Epithelial cell of proximal tubule (primary cell): ENCODE measurements around the gene GMFB. TPM values are rescaled to one million over a fixed set of nuclear protein-coding genes. Genes with fewer than 3 reads are reported as not detected.

Experiments
- DNase-seq: peaks from one replicate; pipeline ENCODE4 v3.0.0-alpha.2; 2011; ENCODE audit warnings: low read depth
- H3K4me3 ChIP-seq: 2 replicates; pipeline ENCODE4 v1.5.1; 2011; ENCODE audit warnings: low read depth, mild to moderate bottlenecking, low read length
- CTCF ChIP-seq: conservative IDR thresholded peaks from 2 replicates; pipeline ENCODE4 v1.5.1; 2012; ENCODE audit warnings: low read depth, mild to moderate bottlenecking, low read length
- total RNA-seq: library from RNA; depleted of rRNA; stranded (reverse); fragments of >200 nt; gene quantifications from 2 replicates; pipeline ENCODE4 v1.2.3, GENCODE V29; 2015

The GMFB gene
- total RNA-seq, 1 donor from 2014 or later: 93.1 TPM

GRCh38 chr14:54453252-54453651 lies 35.5 kb downstream of the GMFB start:
- DNase-seq: no peak
- TF ChIP-seq CTCF: no peak
- H3K4me3 ChIP-seq: no peak overlapping the region

DNA sequence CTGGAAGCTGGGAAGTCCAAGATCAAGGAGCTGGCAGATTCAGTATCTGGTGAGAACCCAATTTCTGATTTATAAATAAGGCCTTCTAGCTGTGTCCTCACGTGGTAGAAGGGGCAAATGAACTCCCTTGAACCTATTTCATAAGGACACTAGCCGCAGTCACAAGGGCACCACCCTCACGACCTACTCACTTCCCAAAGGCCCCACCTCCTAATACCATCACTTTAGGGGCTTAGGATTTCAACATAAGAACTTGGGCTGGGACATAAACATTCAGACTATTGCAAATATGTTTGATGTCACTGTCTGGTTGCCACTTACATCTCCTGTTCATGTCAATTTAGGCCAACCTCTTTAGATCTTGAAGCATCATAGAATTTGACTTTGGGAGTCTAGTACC lies 36.8 kb downstream of the GMFB start:
- no peak overlapping the region for H3K4me3 ChIP-seq
- no peak for TF ChIP-seq CTCF
- no peak for DNase-seq

GRCh38 chr14:54451121-54451601 lies 37.6 kb downstream of the GMFB start:
- TF ChIP-seq CTCF: no peak
- H3K4me3 ChIP-seq: no peak overlapping the region
- no peak for DNase-seq

DNA sequence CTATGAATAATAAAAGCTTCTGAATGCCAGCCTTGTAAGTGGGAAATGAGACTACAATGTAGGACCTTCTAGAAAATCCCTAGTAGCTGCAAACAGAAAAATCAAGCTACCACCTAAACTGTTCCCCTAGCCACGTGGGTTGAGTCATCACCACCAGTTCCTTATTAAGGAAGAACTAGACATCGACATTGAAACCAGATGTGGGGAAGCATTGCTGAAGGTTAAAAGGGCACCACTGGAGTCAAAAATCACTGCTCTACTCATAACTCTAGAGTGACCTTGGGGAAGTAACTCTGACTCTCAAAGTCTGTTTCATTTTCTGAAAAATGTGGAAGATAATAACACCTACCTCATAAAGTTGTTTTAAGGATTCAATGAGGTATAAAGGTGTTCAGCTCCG lies 38.2 kb downstream of the GMFB start:
- DNase-seq: no peak
- no peak for TF ChIP-seq CTCF
- H3K4me3 ChIP-seq: no peak overlapping the region

GRCh38 chr14:54447231-54447692 lies 41.5 kb downstream of the GMFB start:
- TF ChIP-seq CTCF: no peak
- no peak for DNase-seq
- no peak overlapping the region for H3K4me3 ChIP-seq

DNA sequence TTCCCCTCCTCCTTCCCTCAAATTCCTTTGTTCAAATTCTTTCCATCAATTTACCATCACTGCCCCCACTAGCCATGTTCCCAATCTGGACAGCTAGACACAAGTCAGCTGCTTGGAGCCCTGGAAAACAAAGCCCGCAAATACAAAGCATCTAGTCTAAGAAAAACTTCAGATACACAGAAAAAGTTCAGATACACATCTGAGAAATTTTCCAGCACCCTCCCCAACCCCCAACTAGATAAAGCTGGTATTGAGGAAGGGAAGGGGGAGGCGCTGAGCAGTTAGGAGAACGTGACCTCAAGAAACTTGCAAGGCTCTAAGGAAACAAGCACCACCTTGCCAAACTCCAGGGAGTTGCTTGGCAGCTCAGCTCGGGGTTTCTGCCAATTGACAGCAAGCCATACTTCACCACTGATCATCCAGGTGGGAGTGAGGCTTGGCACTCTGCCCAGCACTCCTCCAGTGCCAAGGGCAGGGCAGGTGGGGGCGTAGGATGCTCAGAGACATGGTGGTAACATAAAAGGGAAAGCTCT lies 42.6 kb downstream of the GMFB start:
- TF ChIP-seq CTCF: no peak
- no peak overlapping the region for H3K4me3 ChIP-seq
- no peak for DNase-seq

DNA sequence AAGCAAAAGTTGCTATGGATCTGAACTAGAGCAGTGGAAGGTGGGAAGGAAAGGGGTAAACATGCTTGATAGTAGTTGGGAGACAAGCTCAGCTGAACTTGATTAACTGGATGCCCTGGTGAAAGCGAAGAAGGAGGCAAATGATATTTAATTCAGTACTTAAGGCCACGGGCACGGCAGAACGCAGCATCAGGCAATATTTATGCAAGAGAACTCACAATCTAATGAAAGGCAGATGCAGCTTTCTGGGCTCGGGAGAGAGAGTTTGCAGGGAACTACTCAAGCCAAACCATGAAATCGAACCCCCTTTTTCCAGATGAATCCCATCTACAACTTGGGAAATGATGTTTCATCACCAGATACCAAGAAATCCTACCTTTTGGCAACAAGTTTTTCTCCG lies 44.1 kb downstream of the GMFB start:
- no peak for DNase-seq
- TF ChIP-seq CTCF: no peak
- no peak overlapping the region for H3K4me3 ChIP-seq
